HepG2 (cell line): ENCODE data around the gene TNFRSF6B. TPM values are rescaled to one million over a fixed set of nuclear protein-coding genes. Genes with fewer than 3 reads are reported as not detected.

Source experiments
- ATAC-seq: fragments of 200-7000 bp; cut with Tn5 transposase; 3 replicates; pipeline ENCODE4 v1.9.1; 2020; ENCODE audit warnings: mild to moderate bottlenecking, moderate library complexity
- BruUV-seq: library from RNA; stranded (reverse); fragments of 400-500 nt; replicated peaks from 2 replicates; lab custom pipeline; 2021; lab: Mats Ljungman, UMichigan
- CTCF ChIA-PET: fragments of 300-600 bp; formaldehyde crosslinking; extraction: SDS; loops from one replicate; lab custom pipeline; 2021; ENCODE audit warnings: low total read pairs, inconsistent platforms, low intra/inter-chr PET ratio; lab: Yijun Ruan, JAX
- POLR2A ChIA-PET: fragments of 350-600 bp; sonication (Branson Sonifier 250); formaldehyde crosslinking; loops from one replicate; lab custom pipeline; 2020; ENCODE audit warnings: antibody characterized with exemption, inconsistent platforms; lab: Yijun Ruan, JAX
- DNase-seq: peaks from one replicate; pipeline ENCODE4 v3.0.0-alpha.2; 2015; ENCODE audit warnings: low spot score
- FAIRE-seq: peaks from 3 replicates; lab custom pipeline; 2011; peaks lifted over from hg19 to GRCh38; lab: Jason Lieb, UNC
- H2AFZ ChIP-seq: one replicate; pipeline ENCODE4 v1.6.1; 2011; ENCODE audit warnings: low read length, inconsistent platforms
- H3K27ac ChIP-seq: fragments of 300-600 bp; 3 replicates; pipeline ENCODE4 v1.8.0; 2011; ENCODE audit warnings: mixed run types, mild to moderate bottlenecking, mixed read lengths, low read length, inconsistent platforms; ENCODE audit not compliant: insufficient read depth; ENCODE audit errors: extremely low read length
- H3K27me3 ChIP-seq, 2 experiments: fragments of 200-600 bp in 1 of 2; 2 replicates in 1 of 2; 3 replicates in 1 of 2; pipeline versions ENCODE4 v1.6.0 to v1.8.0; 2011; ENCODE audit warnings: low read length in 2 of 2, mild to moderate bottlenecking in 2 of 2, moderate library complexity in 2 of 2, inconsistent platforms in 1 of 2; ENCODE audit not compliant: insufficient read depth in 2 of 2, control insufficient read depth in 1 of 2
- H3K36me3 ChIP-seq, 2 experiments: fragments of 200-600 bp in 1 of 2; replicated peaks in 1 of 2; 2 replicates in 1 of 2; 3 replicates in 1 of 2; pipeline versions ENCODE4 v1.5.1 to v1.8.0; 2011; ENCODE audit warnings: low read length in 2 of 2, inconsistent platforms in 1 of 2; ENCODE audit not compliant: insufficient read depth in 2 of 2, control insufficient read depth in 1 of 2
- H3K4me1 ChIP-seq: 2 replicates; pipeline ENCODE4 v1.5.1; 2012; ENCODE audit warnings: low read length, inconsistent platforms; ENCODE audit not compliant: insufficient read depth
- H3K4me2 ChIP-seq: 2 replicates; pipeline ENCODE4 v1.6.0; 2011; ENCODE audit warnings: low read depth, low read length, inconsistent platforms
- H3K4me3 ChIP-seq, 3 experiments: fragments of 200-600 bp in 1 of 3; sonication (generic), shearing (Covaris generic) in 1 of 3; replicated peaks in 1 of 3; 2 replicates each; pipeline ENCODE4 v1.5.1; 2011 to 2016; ENCODE audit warnings: low read length in 3 of 3, inconsistent platforms in 2 of 3, low read depth in 2 of 3, mild to moderate bottlenecking in 2 of 3, control low read depth in 1 of 3, mixed read lengths in 1 of 3; ENCODE audit not compliant: insufficient read depth in 1 of 3
- H3K79me2 ChIP-seq: one replicate; pipeline ENCODE4 v1.6.1; 2011; ENCODE audit warnings: low read length, inconsistent platforms; ENCODE audit not compliant: insufficient read depth
- H3K9ac ChIP-seq: 2 replicates; pipeline ENCODE4 v1.6.0; 2011; ENCODE audit warnings: mild to moderate bottlenecking, low read depth, low read length, inconsistent platforms; ENCODE audit not compliant: insufficient read depth
- H3K9me3 ChIP-seq: 2 replicates; pipeline ENCODE4 v1.5.1; 2012; ENCODE audit warnings: mild to moderate bottlenecking, low read length
- H4K20me1 ChIP-seq: 2 replicates; pipeline ENCODE4 v1.6.0; 2011; ENCODE audit warnings: inconsistent platforms, mild to moderate bottlenecking, low read length, moderate library complexity; ENCODE audit not compliant: insufficient read depth
- AGO2 ChIP-seq: fragments of 200-400 bp; formaldehyde crosslinking; optimal IDR thresholded peaks from 2 replicates; pipeline ENCODE3; 2017; ENCODE audit warnings: mild to moderate bottlenecking, low read depth, low read length, moderate library complexity
- DPF2 ChIP-seq: sonication (generic); formaldehyde crosslinking; IDR thresholded peaks from 2 replicates; pipeline ENCODE4 v1.4.0; 2020; ENCODE audit warnings: mild to moderate bottlenecking, low read depth, missing genetic modification reagents, borderline replicate concordance
- FOSL2 ChIP-seq: sonication (generic); formaldehyde crosslinking; IDR thresholded peaks from 2 replicates; pipeline ENCODE4 v1.4.0; 2020; ENCODE audit warnings: missing genetic modification reagents
- FOXK2 ChIP-seq: fragments of 450-650 bp; IDR thresholded peaks from 2 replicates; pipeline ENCODE4 v1.6.1; 2016
- GLI4 ChIP-seq: sonication (generic); formaldehyde crosslinking; IDR thresholded peaks from 2 replicates; pipeline ENCODE4 v1.5.1; 2020; ENCODE audit warnings: missing genetic modification reagents, mild to moderate bottlenecking, moderate library complexity, borderline replicate concordance
- IRF9 ChIP-seq: sonication (generic); formaldehyde crosslinking; IDR thresholded peaks from 2 replicates; pipeline ENCODE4 v1.8.0; 2022; ENCODE audit warnings: missing genetic modification reagents, mild to moderate bottlenecking, borderline replicate concordance
- NRL ChIP-seq: sonication (generic); formaldehyde crosslinking; IDR thresholded peaks from 2 replicates; pipeline ENCODE4 v1.5.0; 2020; ENCODE audit warnings: missing genetic modification reagents, mild to moderate bottlenecking, moderate library complexity, borderline replicate concordance
- POLR2A ChIP-seq, 2 experiments: IDR thresholded peaks; 2 replicates each; pipeline ENCODE4 v1.6.1; 2011; ENCODE audit warnings: low read depth in 2 of 2, low read length in 2 of 2, mild to moderate bottlenecking in 1 of 2, moderate library complexity in 1 of 2; ENCODE audit not compliant: insufficient read depth in 1 of 2
- PRDM15 ChIP-seq: sonication (generic); formaldehyde crosslinking; IDR thresholded peaks from 2 replicates; pipeline ENCODE4 v1.4.0; 2020; ENCODE audit warnings: missing genetic modification reagents
- ZBTB43 ChIP-seq: sonication (generic); formaldehyde crosslinking; conservative IDR thresholded peaks from 2 replicates; pipeline ENCODE4 v1.4.0; 2020; ENCODE audit warnings: missing genetic modification reagents
- ZC3H4 ChIP-seq: sonication (generic); formaldehyde crosslinking; IDR thresholded peaks from 2 replicates; pipeline ENCODE4 v1.4.0; 2020; ENCODE audit warnings: missing genetic modification reagents, borderline replicate concordance
- ZNF234 ChIP-seq: sonication (generic); formaldehyde crosslinking; conservative IDR thresholded peaks from 2 replicates; pipeline ENCODE4 v1.5.1; 2020; ENCODE audit warnings: mild to moderate bottlenecking, missing genetic modification reagents
- ZNF460 ChIP-seq: sonication (generic); formaldehyde crosslinking; IDR thresholded peaks from 2 replicates; pipeline ENCODE4 v1.5.1; 2020; ENCODE audit warnings: missing genetic modification reagents, mild to moderate bottlenecking, borderline replicate concordance
- WGBS: methylation state at CpG from one replicate; pipeline ENCODE4 v1.1.6; 2017; ENCODE audit warnings: low lambda C conversion rate; 5-methylcytosine and 5-hydroxymethylcytosine counted together
- in situ Hi-C: cut with HindIII; loops from 2 replicates; pipeline ENCODE4 v1.10.0; 2017; ENCODE audit warnings: low pct_unique_long_range_greater_than_20kb; ENCODE audit not compliant: extremely low pct_ligation_motif_present
- intact Hi-C: fragments of 100-400 bp; cut with micrococcal nuclease; formaldehyde crosslinking; loops from one replicate; pipeline ENCODE4 v1.10.0; 2022; ENCODE audit not compliant: unreplicated experiment
- polyA plus RNA-seq, 8 experiments: library from polyadenylated mRNA; depleted of rRNA in 3 of 8; stranded (reverse) in 7 of 8; unstranded in 1 of 8; fragments of >200 nt; fragmentation: Illumina TruSeq in 4 of 8; extraction: Trizol in 4 of 8; gene quantifications; 2 replicates each; pipeline versions ENCODE4 v1.2.1 to v1.2.3, GENCODE V29; 2011 to 2016; ENCODE audit warnings: low read depth in 4 of 8, missing spikeins in 1 of 8, mixed read lengths in 1 of 8; ENCODE audit not compliant: insufficient read depth in 1 of 8
- total RNA-seq, 5 experiments: library from RNA; depleted of rRNA; stranded (reverse); fragments of >200 nt; fragmentation: Illumina TruSeq; extraction: Trizol; gene quantifications; 2 replicates each; pipeline ENCODE4 v1.2.3, GENCODE V29; 2016; ENCODE audit warnings: low read depth in 1 of 5

TNFRSF6B gene
- total and polyA plus RNA-seq, 2 of the 13 experiments (the other 11 are each of a cell fraction or from before 2014, with no cell fraction given) = 0.24 TPM; not detected in 1

- POLR2A ChIA-PET = interaction anchor here (0.9 to 1.3 kb wide), 2 partner anchors 31 to 59 kb away, joined by 4 read pairs; no protein-coding TSS in a partner anchor
- H3K4me3 ChIP-seq = no peak overlapping the region
- FAIRE-seq (no peak), DNase-seq (no peak), ATAC-seq (peak; percentile 2; the same call in 2 of the 3 replicates)
- no peaks in the 10 kb centered on the region for H3K9me3 ChIP-seq
- TF ChIP-seq DPF2 (CRISPR knock-in tag) (no peak), ZNF460 (no peak), NRL (CRISPR knock-in tag) (0 out of 2 replicates have a peak, but pooled peaks have one; percentile 2), FOXK2 (no peak), ZNF234 (CRISPR knock-in tag) (no peak), POLR2A (IDR thresholded peaks at IDR 0.05; ENCODE audit: insufficient read depth in 1 of 2, low read depth in 2 of 2, low read length in 2 of 2) (peak in 1 of 2 experiments; percentile 34; a peak in 1 of 4 replicates), ZBTB43 (CRISPR knock-in tag) (no peak), PRDM15 (CRISPR knock-in tag) (no peak), IRF9 (CRISPR knock-in tag) (no peak), GLI4 (CRISPR knock-in tag) (no peak), ZC3H4 (CRISPR knock-in tag) (no peak), FOSL2 (no peak), AGO2 (peak; percentile 78)
- no peak overlapping the region for H2AFZ ChIP-seq
- CTCF ChIA-PET = no interaction called here
- H3K4me1 ChIP-seq = peaks cover 10% of the 10 kb centered on the region
- H3K36me3 ChIP-seq = peaks cover 9 to 10% of the 10 kb centered on the region in 2 experiments; a peak in 3 of 5 replicates
- in situ Hi-C loops = no loop called here
- no peaks in the 10 kb centered on the region for H3K79me2 ChIP-seq
- WGBS = 95% methylated on average over 8 of the region's 13 CpGs
- H3K27me3 ChIP-seq = no peaks in the 10 kb centered on the region
- H4K20me1 ChIP-seq = no peaks in the 10 kb centered on the region
- no peak overlapping the region for H3K4me2 ChIP-seq
- no TSS peak for BruUV-seq
- no peak overlapping the region for H3K9ac ChIP-seq
- intact Hi-C loops = no loop called here
- no peak overlapping the region for H3K27ac ChIP-seq
Observed at GRCh38 chr20:63681609-63682142, 14.8 kb upstream of the TNFRSF6B start.
